ENCODE results near the gene PTPRS.
A peak's percentile ranks its signal among the peaks of the same experiment; 100 is the strongest.

The PTPRS gene

GRCh38 chr19:5345895-5346386, 5.3 kb upstream of the PTPRS start:
- TF ChIP-seq CTCF (IDR thresholded peaks at IDR 0.05; ENCODE audit: control insufficient read depth, insufficient read depth, low read depth, low read length, missing control alignments): no peak
- no peak overlapping the region for H3K4me3 ChIP-seq (ENCODE audit: control insufficient read depth, low read depth, low read length)
- DNase-seq (ENCODE audit: low read depth): no peak

GRCh38 chr19:5343848-5344247, 3.2 kb upstream of the PTPRS start:
- TF ChIP-seq CTCF (IDR thresholded peaks at IDR 0.05; ENCODE audit: control insufficient read depth, insufficient read depth, low read depth, low read length, missing control alignments): no peak
- peak; percentile 18 for DNase-seq (ENCODE audit: low read depth)
- no peak overlapping the region for H3K4me3 ChIP-seq (ENCODE audit: control insufficient read depth, low read depth, low read length)

- TF ChIP-seq CTCF (IDR thresholded peaks at IDR 0.05; ENCODE audit: control insufficient read depth, insufficient read depth, low read depth, low read length, missing control alignments): no peak
- H3K4me3 ChIP-seq (ENCODE audit: control insufficient read depth, low read depth, low read length): no peak overlapping the region
- no peak for DNase-seq (ENCODE audit: low read depth)
Observed at GRCh38 chr19:5342573-5343201, 2.1 kb upstream of the PTPRS start.

- no peak for DNase-seq (ENCODE audit: low read depth)
- no peak overlapping the region for H3K4me3 ChIP-seq (ENCODE audit: control insufficient read depth, low read depth, low read length)
- TF ChIP-seq CTCF (IDR thresholded peaks at IDR 0.05; ENCODE audit: control insufficient read depth, insufficient read depth, low read depth, low read length, missing control alignments): no peak
Observed at GRCh38 chr19:5341981-5342380, 1.4 kb upstream of the PTPRS start.

GRCh38 chr19:5341448-5341820, 822 bp upstream of the PTPRS start:
- TF ChIP-seq CTCF (IDR thresholded peaks at IDR 0.05; ENCODE audit: control insufficient read depth, insufficient read depth, low read depth, low read length, missing control alignments): no peak
- no peak for DNase-seq (ENCODE audit: low read depth)
- no peak overlapping the region for H3K4me3 ChIP-seq (ENCODE audit: control insufficient read depth, low read depth, low read length)

GRCh38 chr19:5339950-5340636, 519 bp downstream of the PTPRS start:
- no peak for TF ChIP-seq CTCF (IDR thresholded peaks at IDR 0.05; ENCODE audit: control insufficient read depth, insufficient read depth, low read depth, low read length, missing control alignments)
- peak overlapping the region; percentile 67 for H3K4me3 ChIP-seq (ENCODE audit: control insufficient read depth, low read depth, low read length)
- DNase-seq (ENCODE audit: low read depth): no peak

Data from AG09309 (cell line).